ENCODE data around the gene ADGRB3. TPM values are rescaled to one million over a fixed set of nuclear protein-coding genes. Genes with fewer than 3 reads are reported as not detected.

ADGRB3 gene
- total RNA-seq, 1 donor from 2014 or later, result 0.92 TPM

DNA sequence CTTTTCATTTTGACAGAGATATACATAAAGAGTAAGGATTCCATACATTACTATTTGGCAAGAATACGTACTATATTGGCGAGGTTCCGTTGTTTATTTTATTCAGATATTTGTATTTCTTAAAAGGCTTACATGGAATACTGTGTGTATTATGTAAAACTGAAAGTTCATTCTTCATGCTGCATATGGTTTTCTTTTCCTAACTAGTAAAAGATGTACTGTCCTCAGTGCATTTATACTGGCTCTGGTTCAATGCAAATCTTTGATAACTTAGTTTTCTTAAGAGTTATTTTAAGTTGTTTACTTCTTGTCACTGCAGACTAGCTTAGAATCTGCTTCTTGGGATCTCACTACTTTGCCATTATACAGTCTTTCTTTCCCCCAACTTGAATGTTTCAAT is 42.0 kb downstream of the ADGRB3 start:
- TF ChIP-seq, protein P1, sequence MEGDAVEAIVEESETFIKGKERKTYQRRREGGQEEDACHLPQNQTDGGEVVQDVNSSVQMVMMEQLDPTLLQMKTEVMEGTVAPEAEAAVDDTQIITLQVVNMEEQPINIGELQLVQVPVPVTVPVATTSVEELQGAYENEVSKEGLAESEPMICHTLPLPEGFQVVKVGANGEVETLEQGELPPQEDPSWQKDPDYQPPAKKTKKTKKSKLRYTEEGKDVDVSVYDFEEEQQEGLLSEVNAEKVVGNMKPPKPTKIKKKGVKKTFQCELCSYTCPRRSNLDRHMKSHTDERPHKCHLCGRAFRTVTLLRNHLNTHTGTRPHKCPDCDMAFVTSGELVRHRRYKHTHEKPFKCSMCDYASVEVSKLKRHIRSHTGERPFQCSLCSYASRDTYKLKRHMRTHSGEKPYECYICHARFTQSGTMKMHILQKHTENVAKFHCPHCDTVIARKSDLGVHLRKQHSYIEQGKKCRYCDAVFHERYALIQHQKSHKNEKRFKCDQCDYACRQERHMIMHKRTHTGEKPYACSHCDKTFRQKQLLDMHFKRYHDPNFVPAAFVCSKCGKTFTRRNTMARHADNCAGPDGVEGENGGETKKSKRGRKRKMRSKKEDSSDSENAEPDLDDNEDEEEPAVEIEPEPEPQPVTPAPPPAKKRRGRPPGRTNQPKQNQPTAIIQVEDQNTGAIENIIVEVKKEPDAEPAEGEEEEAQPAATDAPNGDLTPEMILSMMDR (IDR thresholded peaks at IDR 0.05; ENCODE audit: insufficient read depth, low read length, poor library complexity, severe bottlenecking), result no peak

DNA sequence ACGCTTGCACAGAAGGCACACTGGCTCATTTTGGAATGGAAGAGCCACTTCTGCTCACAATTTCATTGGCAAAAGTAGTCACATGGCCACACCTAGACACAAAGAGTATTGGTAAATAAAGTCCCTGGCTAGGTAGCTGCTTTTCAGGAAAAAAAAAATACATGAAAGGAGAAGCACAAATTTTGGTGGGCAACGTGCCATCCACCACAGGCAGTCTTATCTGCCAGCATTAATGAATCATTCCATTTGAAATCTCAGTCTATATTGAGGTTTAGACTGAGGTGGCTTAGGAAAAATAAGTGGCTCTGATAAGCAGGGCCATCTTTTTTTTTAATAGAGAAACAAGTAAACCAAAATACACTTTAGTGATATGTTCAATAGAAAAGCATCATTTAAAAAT is 44.3 kb downstream of the ADGRB3 start:
- DNase-seq (ENCODE audit: low read depth), result no peak
- Histone ChIP-seq H3K36me3 (ENCODE audit: control insufficient read depth, insufficient read depth, low read length) (no peaks in the 10 kb centered on the region), H3K27me3 (ENCODE audit: control insufficient read depth, insufficient read depth, low read length) (no peaks in the 10 kb centered on the region), H3K4me3 (ENCODE audit: low read depth, low read length) (no peak overlapping the region)
- TF ChIP-seq, protein P1 (IDR thresholded peaks at IDR 0.05; ENCODE audit: insufficient read depth, low read length, poor library complexity, severe bottlenecking), result no peak

More for the DNA sequence above, 42.0 kb downstream of the ADGRB3 start:
- Histone ChIP-seq H3K27me3 (ENCODE audit: control insufficient read depth, insufficient read depth, low read length) (no peaks in the 10 kb centered on the region), H3K36me3 (ENCODE audit: control insufficient read depth, insufficient read depth, low read length) (no peaks in the 10 kb centered on the region), H3K4me3 (ENCODE audit: low read depth, low read length) (no peak overlapping the region)
- no peak for DNase-seq (ENCODE audit: low read depth)

DNA sequence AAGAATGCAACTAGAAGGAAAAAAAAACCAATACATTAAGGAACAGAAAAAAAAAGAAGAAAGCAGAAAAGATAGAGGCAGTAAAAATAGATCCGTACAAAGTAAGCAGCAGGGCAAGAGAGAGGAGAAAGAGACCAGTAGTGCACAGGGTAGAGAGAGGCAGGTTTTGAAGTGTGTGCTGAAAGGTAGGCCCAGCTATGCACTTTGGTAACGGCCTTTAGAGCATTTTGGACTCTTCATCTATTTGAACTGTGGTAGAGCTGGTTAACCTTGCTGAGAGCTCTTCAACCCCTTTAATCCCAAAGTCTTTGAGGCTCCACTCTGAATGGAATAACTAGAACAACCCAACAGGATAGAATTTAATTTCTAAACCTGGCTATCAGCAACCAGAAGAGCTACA is 45.2 kb downstream of the ADGRB3 start:
- TF ChIP-seq, protein P1 (IDR thresholded peaks at IDR 0.05; ENCODE audit: insufficient read depth, low read length, poor library complexity, severe bottlenecking), result no peak
- Histone ChIP-seq H3K4me3 (ENCODE audit: low read depth, low read length) (no peak overlapping the region), H3K27me3 (ENCODE audit: control insufficient read depth, insufficient read depth, low read length) (no peaks in the 10 kb centered on the region), H3K36me3 (ENCODE audit: control insufficient read depth, insufficient read depth, low read length) (no peaks in the 10 kb centered on the region)
- DNase-seq (ENCODE audit: low read depth), result no peak

DNA sequence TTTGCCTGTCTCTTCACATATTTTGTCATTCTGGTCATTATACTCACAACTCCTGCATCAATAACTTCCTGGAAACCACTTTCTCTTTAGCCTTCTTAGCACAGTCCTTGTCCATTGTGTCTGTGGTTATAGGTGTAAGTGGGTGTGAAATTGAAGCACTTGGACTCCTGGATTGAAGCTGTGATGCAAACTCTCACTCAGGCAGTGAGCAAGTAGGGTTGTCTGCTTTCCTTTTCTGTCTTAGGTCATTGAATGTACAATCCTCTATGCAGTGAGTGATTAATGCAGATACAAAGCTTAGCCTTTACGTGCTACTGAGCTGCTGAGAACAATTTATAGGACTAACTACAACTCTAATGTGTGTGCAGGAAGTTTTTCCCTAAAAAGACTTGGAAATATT is 54.8 kb downstream of the ADGRB3 start:
- Histone ChIP-seq H3K4me3 (ENCODE audit: low read depth, low read length) (no peak overlapping the region), H3K36me3 (ENCODE audit: control insufficient read depth, insufficient read depth, low read length) (no peaks in the 10 kb centered on the region), H3K27me3 (ENCODE audit: control insufficient read depth, insufficient read depth, low read length) (no peaks in the 10 kb centered on the region)
- no peak for DNase-seq (ENCODE audit: low read depth)
- TF ChIP-seq, protein P1 (IDR thresholded peaks at IDR 0.05; ENCODE audit: insufficient read depth, low read length, poor library complexity, severe bottlenecking), result no peak

DNA sequence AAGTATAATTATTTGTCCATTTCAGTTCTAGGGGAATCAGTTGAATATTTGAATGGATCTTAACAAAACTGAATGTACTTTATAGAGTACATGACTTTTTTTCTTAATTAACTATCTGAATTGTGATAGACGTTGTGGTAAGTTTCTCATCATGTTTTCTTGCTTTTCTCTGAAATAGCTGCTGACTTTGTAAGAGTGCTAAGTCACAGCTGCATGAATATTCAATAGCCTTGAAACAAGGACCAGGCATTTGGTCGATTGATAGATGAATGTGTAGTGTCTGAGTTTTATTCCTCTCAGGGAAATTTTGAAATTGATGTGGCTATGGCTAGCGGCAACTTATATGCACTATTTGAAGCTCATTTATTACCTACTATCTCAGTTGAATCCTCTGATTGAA is 56.0 kb downstream of the ADGRB3 start:
- TF ChIP-seq, protein P1 (IDR thresholded peaks at IDR 0.05; ENCODE audit: insufficient read depth, low read length, poor library complexity, severe bottlenecking), result no peak
- Histone ChIP-seq H3K36me3 (ENCODE audit: control insufficient read depth, insufficient read depth, low read length) (no peaks in the 10 kb centered on the region), H3K27me3 (ENCODE audit: control insufficient read depth, insufficient read depth, low read length) (no peaks in the 10 kb centered on the region), H3K4me3 (ENCODE audit: low read depth, low read length) (no peak overlapping the region)
- DNase-seq (ENCODE audit: low read depth), result no peak

DNA sequence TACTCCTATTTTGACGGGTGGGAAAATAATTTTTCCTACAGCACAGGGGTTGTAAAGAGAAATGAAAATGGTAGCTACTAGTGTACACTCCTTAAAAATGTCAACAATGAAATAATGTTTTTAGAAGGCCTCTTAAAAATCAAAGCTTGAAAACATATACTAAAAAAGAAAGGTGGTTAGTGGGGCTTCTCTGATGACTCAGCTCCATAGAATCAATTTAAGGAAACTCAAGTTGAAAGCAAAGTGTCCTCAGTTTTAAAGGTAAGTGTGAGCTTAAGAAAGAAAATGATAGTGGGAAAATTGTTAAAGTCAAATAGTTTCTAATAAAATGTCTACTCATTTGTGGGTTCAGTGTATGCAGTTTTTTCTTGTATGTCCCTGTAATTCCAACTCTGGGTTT is 58.2 kb downstream of the ADGRB3 start:
- H3K27me3 ChIP-seq (ENCODE audit: control insufficient read depth, insufficient read depth, low read length), result no peaks in the 10 kb centered on the region
- no peak overlapping the region for H3K4me3 ChIP-seq (ENCODE audit: low read depth, low read length)
- no peaks in the 10 kb centered on the region for H3K36me3 ChIP-seq (ENCODE audit: control insufficient read depth, insufficient read depth, low read length)
- TF ChIP-seq, protein P1 (IDR thresholded peaks at IDR 0.05; ENCODE audit: insufficient read depth, low read length, poor library complexity, severe bottlenecking), result no peak
- no peak for DNase-seq (ENCODE audit: low read depth)

Data from kidney epithelial cell (primary cell).